Lung (tissue), 12 donors: ENCODE data around the gene LDLRAD2. TPM values are rescaled to one million over a fixed set of nuclear protein-coding genes. Genes with fewer than 3 reads are reported as not detected.

Experiments
- ATAC-seq: fragments of 200-7000 bp; cut with Tn5 transposase; one replicate; pipeline ENCODE4 v1.9.1; 2020; ENCODE audit warnings: moderate number of reproducible peaks; ENCODE audit not compliant: insufficient read depth, low FRiP score
- DNase-seq, 3 donors: peaks; one replicate each; pipeline ENCODE4 v3.0.0-alpha.2; 2013 to 2017
- H3K27ac ChIP-seq, 2 donors: one replicate each; pipeline ENCODE4 v1.5.1; 2013; ENCODE audit warnings: mild to moderate bottlenecking in 2 of 2, moderate library complexity in 2 of 2, control low read depth in 1 of 2, inconsistent platforms in 1 of 2, low read depth in 1 of 2, low read length in 1 of 2
- H3K27me3 ChIP-seq, 3 donors: one replicate each; pipeline ENCODE4 v1.5.1; 2013; ENCODE audit warnings: low read length in 2 of 3; ENCODE audit not compliant: control insufficient read depth in 3 of 3, insufficient read depth in 3 of 3
- H3K36me3 ChIP-seq, 4 donors: one replicate each; pipeline ENCODE4 v1.5.1; 2013; ENCODE audit warnings: low read length in 4 of 4, mild to moderate bottlenecking in 1 of 4, moderate library complexity in 1 of 4; ENCODE audit not compliant: control insufficient read depth in 4 of 4, insufficient read depth in 4 of 4
- H3K4me1 ChIP-seq, 5 donors: one replicate each; pipeline ENCODE4 v1.5.1; 2013; ENCODE audit warnings: low read length in 5 of 5, mild to moderate bottlenecking in 2 of 5, moderate library complexity in 1 of 5; ENCODE audit not compliant: control insufficient read depth in 5 of 5, insufficient read depth in 5 of 5
- H3K4me3 ChIP-seq: one replicate; pipeline ENCODE4 v1.5.1; 2013; ENCODE audit warnings: mild to moderate bottlenecking, control low read depth, moderate library complexity
- H3K9ac ChIP-seq, 2 donors: one replicate each; pipeline ENCODE4 v1.5.1; 2013; ENCODE audit warnings: low read length in 2 of 2, control low read depth in 1 of 2; ENCODE audit not compliant: insufficient read depth in 1 of 2
- H3K9me3 ChIP-seq, 4 donors: one replicate each; pipeline ENCODE4 v1.5.1; 2013; ENCODE audit warnings: low read length in 3 of 4, mild to moderate bottlenecking in 1 of 4, moderate library complexity in 1 of 4; ENCODE audit not compliant: control insufficient read depth in 4 of 4, insufficient read depth in 3 of 4
- CTCF ChIP-seq: IDR thresholded peaks from 2 replicates; pipeline ENCODE4 v1.5.1; 2012; ENCODE audit warnings: mild to moderate bottlenecking; ENCODE audit errors: control extremely low read depth, extremely low read depth
- WGBS, 2 donors: extraction: QIAGEN DNeasy Blood & Tissue Kit; methylation state at CpG; one replicate each; pipeline ENCODE4 v1.1.7; 2013; 5-methylcytosine and 5-hydroxymethylcytosine counted together
- polyA plus RNA-seq, 2 donors: library from polyadenylated mRNA; stranded (reverse); fragments of 200-250 nt; gene quantifications; one replicate each; pipeline ENCODE4 v1.2.1, GENCODE V29; 2013
- total RNA-seq, 2 donors: library from RNA; depleted of rRNA in 1 of 2; stranded (reverse); fragments of >200 nt in 1 of 2; gene quantifications; one replicate each; pipeline ENCODE4 v1.2.1, GENCODE V29; 2014 to 2021
- donor health status: control.
- donor health status: control.
- donor health status: Bipolar disorder and iron deficiency.
- donor health status: healthy.
- donor health status: DM: yes; HTN: yes; CAD: no.

Gene LDLRAD2
- total and polyA plus RNA-seq, 4 donors = 0.20 to 2.8 (median 0.54) TPM

DNA sequence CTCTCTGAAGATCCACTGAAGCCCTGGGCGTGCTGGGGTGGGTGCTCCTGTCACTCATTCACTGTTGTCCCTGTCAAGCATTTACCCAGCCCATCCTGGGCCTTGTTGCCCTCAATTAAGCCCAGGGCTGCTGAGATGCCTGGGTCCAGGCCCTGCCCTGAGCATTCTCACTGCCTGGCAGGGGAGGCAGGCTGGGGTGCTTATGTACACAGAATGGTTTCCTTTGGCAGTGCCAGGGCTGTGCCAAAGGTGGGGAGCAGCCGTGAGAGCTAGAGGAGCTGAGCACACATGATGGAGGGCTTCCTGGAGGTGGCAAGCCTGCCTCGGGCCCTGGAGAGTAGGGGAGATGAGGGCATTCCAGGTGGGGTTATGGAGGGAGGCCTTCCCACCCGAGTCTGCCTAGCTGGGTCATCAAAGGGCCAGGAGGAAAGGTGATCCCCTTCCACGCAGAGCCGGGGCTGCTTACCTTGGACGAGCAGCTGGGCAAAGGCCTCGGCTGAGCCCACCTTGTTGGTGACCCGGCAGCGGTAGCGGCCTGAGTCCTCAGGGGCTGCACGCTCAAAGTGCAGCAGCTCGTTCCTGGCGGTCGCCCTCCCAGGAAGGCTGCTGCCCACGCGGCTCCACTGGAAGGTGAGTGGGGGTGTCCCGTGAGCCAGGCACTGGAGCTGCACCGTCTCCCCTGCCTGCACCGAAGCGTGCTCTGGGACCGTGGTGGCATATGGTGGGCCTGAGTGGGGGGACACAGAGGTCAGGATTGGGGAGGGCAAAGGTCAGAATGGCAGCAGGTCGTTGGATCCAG lies 26.5 kb downstream of the LDLRAD2 start:
- TF ChIP-seq CTCF = no peak
- no peaks in the 10 kb centered on the region for H3K4me1 ChIP-seq
- H3K4me3 ChIP-seq = no peak overlapping the region
- ATAC-seq = no peak
- no peak overlapping the region for H3K9ac ChIP-seq
- H3K27me3 ChIP-seq = no peaks in the 10 kb centered on the region
- H3K36me3 ChIP-seq = peaks cover 27 to 56% (median 39%) of the 10 kb centered on the region in 4 donors
- no peak overlapping the region for H3K27ac ChIP-seq
- H3K9me3 ChIP-seq = peaks cover 0 to 7% (median 4%) of the 10 kb centered on the region in 4 donors
- 91 to 93% methylated on average over 23 of the region's 23 CpGs for WGBS, 2 donors
- DNase-seq = no peak

DNA sequence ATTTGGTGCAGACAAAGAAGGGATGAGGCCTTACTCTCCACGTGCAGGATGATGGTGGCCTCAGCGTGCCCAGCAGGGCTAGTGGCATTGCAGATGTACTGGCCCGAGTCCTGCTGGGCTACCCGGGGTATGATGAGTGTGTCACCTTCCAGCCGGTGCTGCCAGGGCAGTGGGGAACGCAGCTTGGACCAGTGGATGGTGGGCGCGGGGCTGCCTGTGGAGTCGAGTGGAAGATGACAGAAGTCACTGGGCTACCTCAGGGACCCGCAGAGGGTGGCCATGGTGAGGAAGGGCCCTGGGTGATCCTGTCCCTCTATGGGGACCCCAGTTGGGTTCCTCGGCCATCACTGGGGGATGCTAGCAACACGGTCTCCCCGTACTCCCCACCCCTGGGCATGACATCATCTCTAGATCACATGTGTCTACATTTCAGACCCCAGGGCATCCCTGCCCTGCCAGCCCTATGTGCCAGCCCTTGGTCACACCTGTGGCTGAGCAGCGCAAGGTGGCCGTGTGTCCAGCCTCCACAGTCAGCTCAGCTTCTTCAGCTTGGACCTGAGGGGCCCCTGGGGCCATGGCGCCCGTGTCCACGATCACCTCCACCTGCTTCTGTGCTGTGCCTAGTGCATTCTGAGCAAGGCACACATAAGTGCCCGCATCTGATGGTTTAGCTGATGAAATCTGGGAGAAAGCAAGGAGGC lies 27.4 kb downstream of the LDLRAD2 start:
- WGBS, 2 donors = 93% methylated on average over 19 of the region's 19 CpGs
- ATAC-seq (no peak), DNase-seq (no peak)
- Histone ChIP-seq H3K4me3 (no peak overlapping the region), H3K27me3 (no peaks in the 10 kb centered on the region), H3K9ac (no peak overlapping the region), H3K9me3 (peaks cover 0 to 5% (median 2%) of the 10 kb centered on the region in 4 donors), H3K36me3 (peaks cover 18 to 59% (median 33%) of the 10 kb centered on the region in 4 donors), H3K4me1 (no peaks in the 10 kb centered on the region), H3K27ac (no peak overlapping the region)
- no peak for TF ChIP-seq CTCF

- DNase-seq (no peak), ATAC-seq (no peak)
- no peak overlapping the region for H3K4me3 ChIP-seq
- no peak overlapping the region for H3K27ac ChIP-seq
- no peaks in the 10 kb centered on the region for H3K9me3 ChIP-seq
- H3K27me3 ChIP-seq = no peaks in the 10 kb centered on the region
- TF ChIP-seq CTCF = no peak
- H3K9ac ChIP-seq = no peak overlapping the region
- WGBS, 2 donors = 95% methylated on average over 13 of the region's 13 CpGs
- H3K4me1 ChIP-seq = no peaks in the 10 kb centered on the region
- peaks cover 10 to 55% (median 27%) of the 10 kb centered on the region in 4 donors for H3K36me3 ChIP-seq
Observed at GRCh38 chr1:21840981-21841380, 28.9 kb downstream of the LDLRAD2 start.
